Measurements from ENCODE around the gene BTNL3.

BTNL3 gene

GRCh38 chr5:181037365-181037861 lies 48.8 kb downstream of the BTNL3 start:
- H3K4me3 ChIP-seq (ENCODE audit: low read depth, low read length), result no peak overlapping the region
- TF ChIP-seq, protein P1, sequence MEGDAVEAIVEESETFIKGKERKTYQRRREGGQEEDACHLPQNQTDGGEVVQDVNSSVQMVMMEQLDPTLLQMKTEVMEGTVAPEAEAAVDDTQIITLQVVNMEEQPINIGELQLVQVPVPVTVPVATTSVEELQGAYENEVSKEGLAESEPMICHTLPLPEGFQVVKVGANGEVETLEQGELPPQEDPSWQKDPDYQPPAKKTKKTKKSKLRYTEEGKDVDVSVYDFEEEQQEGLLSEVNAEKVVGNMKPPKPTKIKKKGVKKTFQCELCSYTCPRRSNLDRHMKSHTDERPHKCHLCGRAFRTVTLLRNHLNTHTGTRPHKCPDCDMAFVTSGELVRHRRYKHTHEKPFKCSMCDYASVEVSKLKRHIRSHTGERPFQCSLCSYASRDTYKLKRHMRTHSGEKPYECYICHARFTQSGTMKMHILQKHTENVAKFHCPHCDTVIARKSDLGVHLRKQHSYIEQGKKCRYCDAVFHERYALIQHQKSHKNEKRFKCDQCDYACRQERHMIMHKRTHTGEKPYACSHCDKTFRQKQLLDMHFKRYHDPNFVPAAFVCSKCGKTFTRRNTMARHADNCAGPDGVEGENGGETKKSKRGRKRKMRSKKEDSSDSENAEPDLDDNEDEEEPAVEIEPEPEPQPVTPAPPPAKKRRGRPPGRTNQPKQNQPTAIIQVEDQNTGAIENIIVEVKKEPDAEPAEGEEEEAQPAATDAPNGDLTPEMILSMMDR (IDR thresholded peaks at IDR 0.05; ENCODE audit: low read depth, low read length), result no peak

DNA sequence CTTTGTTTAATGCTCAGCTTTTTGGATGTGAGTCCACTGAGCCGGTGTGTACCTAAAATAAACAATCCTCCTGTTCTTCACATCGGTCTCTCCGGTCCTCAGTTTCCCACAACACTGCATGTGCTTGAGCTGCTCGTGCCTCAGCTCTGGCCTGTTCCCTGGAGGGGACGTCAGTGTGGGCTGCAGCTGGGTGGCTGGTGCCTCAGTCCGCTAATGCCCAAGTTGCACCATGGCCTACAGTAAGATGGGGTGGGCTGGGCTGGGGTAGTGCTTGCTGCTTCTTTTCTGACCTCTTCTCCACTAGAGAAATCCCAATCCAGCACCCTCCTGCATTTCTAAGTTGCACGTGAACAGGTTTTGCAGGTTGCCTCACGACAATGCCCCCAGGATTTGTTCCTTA lies 50.8 kb downstream of the BTNL3 start:
- TF ChIP-seq, protein P1 (IDR thresholded peaks at IDR 0.05; ENCODE audit: low read depth, low read length), result no peak
- H3K4me3 ChIP-seq (ENCODE audit: low read depth, low read length), result no peak overlapping the region

- H3K4me3 ChIP-seq (ENCODE audit: low read depth, low read length), result no peak within 1 kb of the TSS
- TF ChIP-seq, protein P1 (IDR thresholded peaks at IDR 0.05; ENCODE audit: low read depth, low read length), result no peak
Observed at GRCh38 chr5:181039931-181040630, 51.4 kb downstream of the BTNL3 start, which contains the start of gene BTNL9. Gene BTNL9, plus strand, starts transcription at chr5:181040266. Its CDS starts 5,224 bp downstream, at chr5:181045490.

DNA sequence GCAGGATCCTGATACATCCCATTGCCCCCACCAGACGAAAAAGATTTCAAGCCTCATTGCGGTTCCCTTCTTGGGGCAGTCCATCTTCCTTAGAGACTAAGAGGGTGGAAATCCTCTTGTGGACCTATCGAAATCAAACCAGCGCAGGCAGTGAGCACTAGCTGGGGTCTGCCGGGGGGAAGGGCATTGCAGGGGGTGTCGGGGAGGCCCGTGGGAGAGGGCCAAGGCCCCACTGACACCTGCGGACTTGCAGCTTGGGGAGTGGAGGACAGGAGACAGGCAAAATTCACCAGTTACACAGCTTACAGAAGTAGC lies 51.9 kb downstream of the BTNL3 start:
- no peak overlapping the region for H3K4me3 ChIP-seq (ENCODE audit: low read depth, low read length)
- TF ChIP-seq, protein P1 (IDR thresholded peaks at IDR 0.05; ENCODE audit: low read depth, low read length), result no peak

GRCh38 chr5:181041043-181041442 lies 52.4 kb downstream of the BTNL3 start:
- H3K4me3 ChIP-seq (ENCODE audit: low read depth, low read length), result no peak overlapping the region
- TF ChIP-seq, protein P1 (IDR thresholded peaks at IDR 0.05; ENCODE audit: low read depth, low read length), result no peak

DNA sequence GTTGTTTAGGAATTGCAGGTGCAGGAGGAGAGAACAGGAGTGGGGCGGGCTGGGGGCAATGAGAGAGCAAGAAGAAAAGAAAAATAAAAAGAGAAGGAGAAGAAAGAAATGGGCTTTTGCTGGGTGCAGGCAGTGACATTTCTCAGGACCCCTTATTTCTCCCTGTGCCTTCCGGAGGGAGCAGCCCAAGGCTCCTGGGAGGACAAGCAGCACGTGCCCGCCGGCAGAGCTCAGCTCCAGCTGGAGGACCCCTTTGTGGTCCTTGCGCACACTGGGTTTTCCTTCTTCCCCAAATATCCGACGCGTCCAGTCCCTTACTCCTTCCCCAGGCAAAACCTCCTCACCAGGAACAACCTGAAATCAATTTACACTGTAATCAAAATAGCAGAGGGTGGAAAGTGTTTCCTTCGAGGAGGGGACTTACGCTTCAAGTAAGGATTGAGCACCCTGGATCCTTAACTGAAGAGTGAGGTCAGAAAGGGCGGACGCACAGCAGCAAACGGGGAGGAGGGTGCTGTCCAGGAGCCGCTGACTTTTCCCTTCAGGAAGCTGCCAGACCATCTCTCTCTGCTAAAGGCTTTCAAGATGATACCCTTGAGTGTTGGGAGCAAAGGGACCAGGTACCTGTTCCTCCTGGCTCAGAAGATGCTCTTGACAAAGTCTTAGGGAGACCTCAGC lies 53.5 kb downstream of the BTNL3 start:
- TF ChIP-seq, protein P1 (IDR thresholded peaks at IDR 0.05; ENCODE audit: low read depth, low read length), result no peak
- H3K4me3 ChIP-seq (ENCODE audit: low read depth, low read length), result no peak overlapping the region

DNA sequence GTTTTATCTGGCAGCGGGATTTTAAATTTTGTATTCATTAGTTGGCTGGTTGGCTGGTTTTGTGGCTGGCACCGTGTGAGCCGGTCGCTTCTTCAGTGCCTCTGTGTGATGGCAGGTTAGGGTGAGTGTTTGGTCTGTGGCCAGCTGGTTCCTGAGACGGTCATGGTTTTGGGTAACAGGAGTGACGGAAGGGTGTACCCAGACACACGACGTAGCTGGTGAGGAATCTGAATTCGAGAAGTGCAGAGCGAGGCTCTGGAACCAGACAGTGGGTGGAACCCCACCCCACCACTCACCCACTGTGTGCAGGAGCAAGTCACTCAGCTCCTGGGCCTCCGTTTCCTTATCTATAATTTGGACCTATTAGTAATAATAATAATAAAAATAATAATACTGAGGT lies 54.1 kb downstream of the BTNL3 start:
- no peak overlapping the region for H3K4me3 ChIP-seq (ENCODE audit: low read depth, low read length)
- TF ChIP-seq, protein P1 (IDR thresholded peaks at IDR 0.05; ENCODE audit: low read depth, low read length), result no peak

Measured in WI38 (cell line).